Neural cell (in vitro differentiated cells): ENCODE results near the gene PICALM.
"Not testable (repeated sequence)": the region's sequence is repeated elsewhere in the genome, so short reads cannot be mapped to it uniquely, and the experiment has no call there.

ENCODE experiments used
- CTCF ChIP-seq: fragments of 450-650 bp; IDR thresholded peaks from 2 replicates; pipeline ENCODE4 v1.5.1; 2014; ENCODE audit warnings: antibody characterized with exemption, mild to moderate bottlenecking, moderate library complexity; ENCODE audit not compliant: poor library complexity, severe bottlenecking
- EP300 ChIP-seq: fragments of 450-650 bp; conservative IDR thresholded peaks from 2 replicates; pipeline ENCODE4 v1.6.1; 2014; ENCODE audit warnings: antibody characterized with exemption, mild to moderate bottlenecking, moderate library complexity; ENCODE audit not compliant: poor library complexity, severe bottlenecking
- EZH2 ChIP-seq: fragments of 200-600, 300-800 bp; shearing (Covaris generic), sonication (generic); IDR thresholded peaks from 2 replicates; pipeline ENCODE4 v1.6.1; 2014; ENCODE audit warnings: antibody characterized with exemption, low read length, borderline replicate concordance, mild to moderate bottlenecking; ENCODE audit not compliant: insufficient read depth, poor library complexity, severe bottlenecking
- MXI1 ChIP-seq: fragments of 450-650 bp; conservative IDR thresholded peaks from 2 replicates; pipeline ENCODE4 v1.6.1; 2014; ENCODE audit warnings: antibody characterized with exemption, mild to moderate bottlenecking; ENCODE audit not compliant: poor library complexity, severe bottlenecking
- POLR2AphosphoS5 ChIP-seq: IDR thresholded peaks from 2 replicates; pipeline ENCODE4 v1.6.1; 2012
- RAD21 ChIP-seq: fragments of 450-650 bp; conservative IDR thresholded peaks from 2 replicates; pipeline ENCODE4 v1.6.1; 2014; ENCODE audit warnings: antibody characterized with exemption, mild to moderate bottlenecking, moderate library complexity
- SMC3 ChIP-seq: fragments of 450-650 bp; conservative IDR thresholded peaks from 2 replicates; pipeline ENCODE4 v1.6.1; 2014; ENCODE audit warnings: antibody characterized with exemption, mild to moderate bottlenecking, moderate library complexity; ENCODE audit not compliant: poor library complexity
- TAF1 ChIP-seq: IDR thresholded peaks from 2 replicates; pipeline ENCODE4 v1.6.1; 2012; ENCODE audit warnings: low read depth
- TF ChIP-seq, protein P1 (sequence below): IDR thresholded peaks from 2 replicates; pipeline ENCODE4 v1.6.1; 2012; ENCODE audit warnings: borderline replicate concordance

DNA sequence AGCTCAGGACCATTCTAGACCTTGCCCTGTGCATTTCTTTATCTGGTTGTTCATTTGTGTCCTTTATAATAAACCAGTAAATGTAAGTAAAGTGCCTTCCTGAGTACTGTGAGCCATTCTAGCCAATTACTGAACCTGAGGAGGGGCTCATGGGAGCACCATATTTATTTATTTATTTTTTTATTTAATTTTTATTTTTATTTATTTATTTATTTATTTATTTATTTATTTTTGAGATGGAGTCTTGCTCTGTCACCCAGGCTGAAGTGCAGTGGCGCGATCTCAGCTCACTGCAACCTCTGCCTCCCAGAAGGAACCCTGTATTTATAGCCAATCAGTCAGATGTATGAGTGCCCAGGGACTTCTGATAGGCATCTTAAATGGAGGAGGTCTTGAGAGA lies 18.8 kb upstream of the PICALM start:
- not testable (repeated sequence) for TF ChIP-seq EZH2, CTCF, SMC3, MXI1, POLR2AphosphoS5, EP300, RAD21, TAF1
- TF ChIP-seq, protein P1, sequence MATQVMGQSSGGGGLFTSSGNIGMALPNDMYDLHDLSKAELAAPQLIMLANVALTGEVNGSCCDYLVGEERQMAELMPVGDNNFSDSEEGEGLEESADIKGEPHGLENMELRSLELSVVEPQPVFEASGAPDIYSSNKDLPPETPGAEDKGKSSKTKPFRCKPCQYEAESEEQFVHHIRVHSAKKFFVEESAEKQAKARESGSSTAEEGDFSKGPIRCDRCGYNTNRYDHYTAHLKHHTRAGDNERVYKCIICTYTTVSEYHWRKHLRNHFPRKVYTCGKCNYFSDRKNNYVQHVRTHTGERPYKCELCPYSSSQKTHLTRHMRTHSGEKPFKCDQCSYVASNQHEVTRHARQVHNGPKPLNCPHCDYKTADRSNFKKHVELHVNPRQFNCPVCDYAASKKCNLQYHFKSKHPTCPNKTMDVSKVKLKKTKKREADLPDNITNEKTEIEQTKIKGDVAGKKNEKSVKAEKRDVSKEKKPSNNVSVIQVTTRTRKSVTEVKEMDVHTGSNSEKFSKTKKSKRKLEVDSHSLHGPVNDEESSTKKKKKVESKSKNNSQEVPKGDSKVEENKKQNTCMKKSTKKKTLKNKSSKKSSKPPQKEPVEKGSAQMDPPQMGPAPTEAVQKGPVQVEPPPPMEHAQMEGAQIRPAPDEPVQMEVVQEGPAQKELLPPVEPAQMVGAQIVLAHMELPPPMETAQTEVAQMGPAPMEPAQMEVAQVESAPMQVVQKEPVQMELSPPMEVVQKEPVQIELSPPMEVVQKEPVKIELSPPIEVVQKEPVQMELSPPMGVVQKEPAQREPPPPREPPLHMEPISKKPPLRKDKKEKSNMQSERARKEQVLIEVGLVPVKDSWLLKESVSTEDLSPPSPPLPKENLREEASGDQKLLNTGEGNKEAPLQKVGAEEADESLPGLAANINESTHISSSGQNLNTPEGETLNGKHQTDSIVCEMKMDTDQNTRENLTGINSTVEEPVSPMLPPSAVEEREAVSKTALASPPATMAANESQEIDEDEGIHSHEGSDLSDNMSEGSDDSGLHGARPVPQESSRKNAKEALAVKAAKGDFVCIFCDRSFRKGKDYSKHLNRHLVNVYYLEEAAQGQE = not testable (repeated sequence)
